GM10248 (cell line): Measurements from ENCODE around the gene PLPPR4.
"Not testable (repeated sequence)": the region's sequence is repeated elsewhere in the genome, so short reads cannot be mapped to it uniquely, and the experiment has no call there.

Source experiments
- CTCF ChIA-PET: fragments of 300-600 bp; sonication (Branson Sonifier 250); formaldehyde crosslinking; extraction: SDS; loops from one replicate; lab custom pipeline; 2021; ENCODE audit warnings: antibody characterized with exemption; lab: Yijun Ruan, JAX
- POLR2A ChIA-PET: fragments of 350-650 bp; sonication (Branson Sonifier 250); formaldehyde crosslinking; extraction: SDS; loops from one replicate; lab custom pipeline; 2020; ENCODE audit warnings: antibody characterized with exemption; lab: Yijun Ruan, JAX
- DNase-seq: peaks from one replicate; pipeline ENCODE4 v3.0.0; 2012; ENCODE audit errors: extremely low spot score
- TF ChIP-seq, protein P1 (sequence below): IDR thresholded peaks from 2 replicates; pipeline ENCODE4 v1.5.1; 2012; ENCODE audit warnings: mild to moderate bottlenecking, low read depth; ENCODE audit errors: extremely low read depth, missing control alignments, control extremely low read depth

The PLPPR4 gene

DNA sequence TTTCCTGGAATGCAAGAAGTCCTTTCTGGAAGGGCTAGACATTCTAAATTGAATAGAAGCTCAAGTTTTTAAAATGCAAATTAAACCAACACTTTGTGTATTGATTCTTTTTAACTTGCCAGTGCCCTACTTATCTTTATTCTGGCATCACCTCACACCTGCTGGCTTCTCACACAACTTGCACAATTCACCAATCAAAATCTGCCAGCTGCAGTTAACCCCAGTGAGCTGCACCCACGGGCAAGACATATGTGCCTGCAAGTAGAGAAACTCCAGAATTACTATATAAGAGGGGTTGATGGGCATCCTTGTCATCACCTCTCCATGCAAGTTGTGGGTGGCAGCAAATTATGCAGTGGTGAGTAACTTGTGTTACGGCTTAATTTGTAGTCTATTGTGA, 11.7 kb upstream of the PLPPR4 start:
- TF ChIP-seq, protein P1, sequence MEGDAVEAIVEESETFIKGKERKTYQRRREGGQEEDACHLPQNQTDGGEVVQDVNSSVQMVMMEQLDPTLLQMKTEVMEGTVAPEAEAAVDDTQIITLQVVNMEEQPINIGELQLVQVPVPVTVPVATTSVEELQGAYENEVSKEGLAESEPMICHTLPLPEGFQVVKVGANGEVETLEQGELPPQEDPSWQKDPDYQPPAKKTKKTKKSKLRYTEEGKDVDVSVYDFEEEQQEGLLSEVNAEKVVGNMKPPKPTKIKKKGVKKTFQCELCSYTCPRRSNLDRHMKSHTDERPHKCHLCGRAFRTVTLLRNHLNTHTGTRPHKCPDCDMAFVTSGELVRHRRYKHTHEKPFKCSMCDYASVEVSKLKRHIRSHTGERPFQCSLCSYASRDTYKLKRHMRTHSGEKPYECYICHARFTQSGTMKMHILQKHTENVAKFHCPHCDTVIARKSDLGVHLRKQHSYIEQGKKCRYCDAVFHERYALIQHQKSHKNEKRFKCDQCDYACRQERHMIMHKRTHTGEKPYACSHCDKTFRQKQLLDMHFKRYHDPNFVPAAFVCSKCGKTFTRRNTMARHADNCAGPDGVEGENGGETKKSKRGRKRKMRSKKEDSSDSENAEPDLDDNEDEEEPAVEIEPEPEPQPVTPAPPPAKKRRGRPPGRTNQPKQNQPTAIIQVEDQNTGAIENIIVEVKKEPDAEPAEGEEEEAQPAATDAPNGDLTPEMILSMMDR = no peak
- DNase-seq = no peak
- POLR2A ChIA-PET = no interaction called here
- CTCF ChIA-PET = interaction anchor here (0.6 to 1.4 kb wide), 4 partner anchors 18 to 55 kb away, joined by 3 to 4 read pairs (median 3); no protein-coding TSS in a partner anchor

DNA sequence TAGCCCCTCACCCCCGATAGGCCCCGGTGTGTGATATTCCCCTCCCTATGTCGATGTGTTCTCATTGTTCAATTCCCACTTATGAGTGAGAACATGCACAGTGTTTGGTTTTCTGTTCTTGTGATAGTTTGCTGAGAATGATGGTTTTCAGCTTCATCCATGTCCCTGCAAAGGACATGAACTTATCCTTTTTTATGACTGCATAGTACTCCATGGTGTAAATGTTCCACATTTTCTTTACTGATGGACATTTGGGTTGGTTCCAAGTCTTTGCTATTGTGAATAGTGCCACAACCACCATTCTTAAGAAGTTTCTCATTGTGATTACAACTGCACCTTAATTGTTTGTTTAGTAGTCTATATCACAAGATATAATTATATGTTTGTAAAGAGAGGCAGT, 3.9 kb upstream of the PLPPR4 start:
- CTCF ChIA-PET, POLR2A ChIA-PET, DNase-seq: not testable (repeated sequence)

DNA sequence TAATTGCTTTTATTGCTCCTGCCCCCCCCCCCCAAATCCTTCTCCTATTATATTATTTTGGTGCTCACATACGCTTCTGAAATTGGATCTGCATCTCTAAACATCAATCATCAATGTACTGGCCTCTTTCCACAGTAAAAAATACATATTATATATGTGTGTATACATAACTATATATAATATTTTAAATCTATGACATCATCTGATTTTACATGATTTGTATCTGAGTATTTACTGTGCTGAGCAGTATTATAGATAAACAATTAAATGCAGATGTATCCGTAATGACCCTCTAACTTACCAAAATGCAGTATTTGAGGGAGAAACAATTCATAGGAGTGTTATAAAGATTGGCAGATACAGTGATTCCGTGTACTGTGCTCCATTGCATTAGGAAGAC, 832 bp downstream of the PLPPR4 start:
- POLR2A ChIA-PET = no interaction called here
- DNase-seq = no peak
- TF ChIP-seq, protein P1 = no peak
- CTCF ChIA-PET = interaction anchor here (1.1 kb wide), 1 partner anchor 12 kb away, joined by 3 read pairs; no protein-coding TSS in a partner anchor

DNA sequence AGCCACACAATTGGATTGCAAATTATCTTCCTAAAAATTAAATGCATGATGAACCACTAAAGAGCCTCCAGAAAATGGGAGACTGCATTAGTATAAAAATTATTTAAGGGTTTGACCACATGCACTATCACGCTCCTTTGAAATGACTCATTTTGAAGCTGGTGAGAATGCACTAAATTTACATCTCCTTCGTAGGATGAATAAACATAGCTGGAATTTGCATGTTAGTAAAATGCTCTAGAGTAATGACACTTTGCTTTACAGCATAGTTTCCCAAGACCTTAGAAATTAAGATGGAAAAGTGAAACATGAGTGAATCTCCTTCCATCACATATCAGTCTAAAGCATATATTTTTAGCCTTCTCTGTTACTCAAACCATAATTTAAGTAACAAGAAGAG, 2.4 kb downstream of the PLPPR4 start:
- ChIA-PET POLR2A (no interaction called here), CTCF (no interaction called here)
- TF ChIP-seq, protein P1 = no peak
- no peak for DNase-seq

DNA sequence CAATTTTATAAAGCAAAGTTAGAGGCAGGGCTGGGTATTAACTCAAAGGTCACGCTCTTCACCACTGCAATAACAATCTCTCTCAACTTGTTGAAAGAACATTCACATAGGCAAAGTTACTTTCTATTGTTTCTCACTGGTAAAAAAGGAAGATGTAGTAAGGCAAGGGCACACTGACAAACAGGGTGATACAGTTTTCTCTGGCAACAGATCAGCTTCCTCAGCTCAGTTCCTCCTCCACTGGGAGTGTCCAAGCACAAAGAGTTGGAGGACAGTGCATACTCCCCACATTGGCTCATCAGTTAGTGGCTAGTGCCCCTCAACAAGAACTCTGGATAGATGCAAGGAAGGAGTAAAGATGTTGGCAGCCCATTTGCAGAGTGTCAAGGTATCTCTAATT, 3.7 kb downstream of the PLPPR4 start:
- no peak for DNase-seq
- TF ChIP-seq, protein P1 = no peak
- ChIA-PET POLR2A (no interaction called here), CTCF (no interaction called here)

DNA sequence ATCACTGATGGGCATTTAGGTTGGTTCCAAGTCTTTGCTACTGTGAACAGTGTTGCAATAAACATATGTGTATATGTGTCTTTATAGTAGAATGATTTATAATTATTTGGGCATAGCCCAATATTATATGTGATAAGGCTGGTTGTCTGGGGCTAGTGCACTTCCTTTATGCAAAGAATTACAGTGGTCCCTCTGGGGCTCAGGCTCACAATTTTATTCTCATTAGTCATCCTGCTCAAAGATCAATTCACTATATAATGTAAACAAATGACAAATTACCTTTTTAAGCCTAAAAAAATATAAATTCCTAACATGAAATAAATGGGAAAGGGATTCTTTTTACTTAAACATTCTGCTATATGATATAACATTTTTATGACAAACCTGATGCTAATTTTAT, 5.0 kb downstream of the PLPPR4 start:
- TF ChIP-seq, protein P1 = no peak
- CTCF ChIA-PET = no interaction called here
- POLR2A ChIA-PET = no interaction called here
- no peak for DNase-seq

DNA sequence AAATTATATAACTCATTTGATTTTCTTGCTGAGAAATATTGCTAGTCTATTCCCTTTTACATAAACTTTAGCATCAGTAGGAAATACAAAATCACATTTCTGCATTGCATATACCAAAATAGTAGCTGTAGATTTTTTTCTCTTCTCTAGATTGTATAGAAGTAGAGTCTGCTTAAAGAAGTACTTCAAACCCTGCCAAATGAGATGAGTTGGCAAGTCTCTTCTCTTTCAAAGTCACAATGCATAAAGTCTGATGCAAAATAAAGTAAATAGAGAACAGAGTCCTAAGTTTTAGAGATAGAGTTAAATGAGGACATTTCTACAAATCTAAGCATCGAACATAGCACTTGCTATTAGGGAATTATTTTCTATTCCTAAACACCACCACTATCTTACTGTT, 6.4 kb downstream of the PLPPR4 start:
- TF ChIP-seq, protein P1 = no peak
- ChIA-PET POLR2A (no interaction called here), CTCF (interaction anchor here (1.7 kb wide), 1 partner anchor 18 kb away, joined by 3 read pairs; no protein-coding TSS in a partner anchor)
- no peak for DNase-seq
